AML-193 (cell line): ENCODE measurements around the gene AP2S1.
A peak's percentile ranks its signal among the peaks of the same experiment; 100 is the strongest.
"Not testable (repeated sequence)": the region's sequence is repeated elsewhere in the genome, so short reads cannot be mapped to it uniquely, and the experiment has no call there.

ENCODE experiments used
- DNase-seq, 2 experiments: peaks; one replicate each; lab custom pipeline; 2025; lab: John Stamatoyannopoulos, UW

AP2S1 gene

GRCh38 chr19:46841458-46842083 lies 9.1 kb downstream of the AP2S1 start:
- no peak for DNase-seq

- DNase-seq: peak; percentile 49 to 58
These were observed 10.1 kb downstream of the AP2S1 start for GRCh38 chr19:46840498-46840942.

GRCh38 chr19:46839752-46840497 lies 10.7 kb downstream of the AP2S1 start:
- no peak for DNase-seq

- no peak for DNase-seq
These were observed 12.5 kb downstream of the AP2S1 start for GRCh38 chr19:46838160-46838559.

- DNase-seq: no peak
These were observed 15.7 kb downstream of the AP2S1 start for GRCh38 chr19:46834984-46835383.

- no peak for DNase-seq
These were observed 16.5 kb downstream of the AP2S1 start for GRCh38 chr19:46834121-46834520.

- DNase-seq: no peak
These were observed 19.8 kb downstream of the AP2S1 start for GRCh38 chr19:46830864-46831263.

- no peak for DNase-seq
These were observed 22.2 kb downstream of the AP2S1 start for GRCh38 chr19:46828484-46828883.

- DNase-seq: no peak
These were observed 25.0 kb downstream of the AP2S1 start for GRCh38 chr19:46825731-46826055.

- DNase-seq: peak in 1 of 2 experiments; percentile 15
These were observed 25.5 kb downstream of the AP2S1 start for GRCh38 chr19:46824890-46825730.

- DNase-seq: no peak
These were observed 27.6 kb downstream of the AP2S1 start for GRCh38 chr19:46823049-46823448.

GRCh38 chr19:46822410-46822787 lies 28.2 kb downstream of the AP2S1 start:
- not testable (repeated sequence) for DNase-seq

GRCh38 chr19:46821512-46822409 lies 28.9 kb downstream of the AP2S1 start:
- no peak for DNase-seq

- no peak for DNase-seq
These were observed 31.8 kb downstream of the AP2S1 start for GRCh38 chr19:46818812-46819211.

- DNase-seq: no peak
These were observed 34.6 kb downstream of the AP2S1 start for GRCh38 chr19:46815833-46816627.

- no peak for DNase-seq
These were observed 36.7 kb downstream of the AP2S1 start for GRCh38 chr19:46813839-46814358.

- DNase-seq: no peak
These were observed 37.4 kb downstream of the AP2S1 start for GRCh38 chr19:46812977-46813838.

GRCh38 chr19:46809534-46810272 lies 40.9 kb downstream of the AP2S1 start:
- DNase-seq: no peak

GRCh38 chr19:46806656-46807055 lies 44.0 kb downstream of the AP2S1 start:
- no peak for DNase-seq
